ES-I3 (cell line): ENCODE measurements around the gene SYNCRIP.
A peak's percentile ranks its signal among the peaks of the same experiment; 100 is the strongest.
"Not testable (repeated sequence)": the region's sequence is repeated elsewhere in the genome, so short reads cannot be mapped to it uniquely, and the experiment has no call there.

Experiments
- H3K36me3 ChIP-seq: 2 replicates; pipeline ENCODE4 v1.6.1; 2013; ENCODE audit warnings: mild to moderate bottlenecking, low read length, control low read depth, moderate library complexity; ENCODE audit not compliant: insufficient read depth
- H3K4me1 ChIP-seq: 2 replicates; pipeline ENCODE4 v1.6.1; 2013; ENCODE audit warnings: mild to moderate bottlenecking, control low read depth, low read length; ENCODE audit not compliant: insufficient read depth
- H3K9ac ChIP-seq: 2 replicates; pipeline ENCODE4 v1.6.1; 2013; ENCODE audit warnings: low read depth, mild to moderate bottlenecking, low read length, moderate library complexity
- H3K9me3 ChIP-seq: 2 replicates; pipeline ENCODE4 v1.6.1; 2013; ENCODE audit warnings: mild to moderate bottlenecking, low read length, moderate library complexity; ENCODE audit not compliant: control insufficient read depth, insufficient read depth

Gene SYNCRIP

GRCh38 chr6:85593438-85594196, 49.1 kb downstream of the SYNCRIP start, which contains the start of gene SNX14:
Gene SNX14 (minus strand): TSS chr6:85593858. CDS start chr6:85593718, 140 bp downstream.
- Histone ChIP-seq H3K9me3 (no peaks in the 10 kb centered on the region), H3K9ac (peak within 1 kb of the TSS; percentile 81), H3K36me3 (no peaks in the 10 kb centered on the region), H3K4me1 (no peaks in the 10 kb centered on the region)

GRCh38 chr6:85592033-85592432, 50.7 kb downstream of the SYNCRIP start:
- Histone ChIP-seq H3K36me3 (no peaks in the 10 kb centered on the region), H3K4me1 (no peaks in the 10 kb centered on the region), H3K9me3 (no peaks in the 10 kb centered on the region), H3K9ac (no peak overlapping the region)

- no peaks in the 10 kb centered on the region for H3K9me3 ChIP-seq
- H3K4me1 ChIP-seq: no peaks in the 10 kb centered on the region
- H3K36me3 ChIP-seq: no peaks in the 10 kb centered on the region
- no peak overlapping the region for H3K9ac ChIP-seq
Measured at GRCh38 chr6:85591207-85591606, 51.5 kb downstream of the SYNCRIP start.

GRCh38 chr6:85585741-85586140, 56.9 kb downstream of the SYNCRIP start:
- Histone ChIP-seq H3K36me3 (no peaks in the 10 kb centered on the region), H3K9ac (no peak overlapping the region), H3K4me1 (peaks cover 1% of the 10 kb centered on the region; the same call in 1 of the 2 replicates), H3K9me3 (no peaks in the 10 kb centered on the region)

GRCh38 chr6:85582832-85583231, 59.9 kb downstream of the SYNCRIP start:
- H3K9me3 ChIP-seq, H3K36me3 ChIP-seq, H3K9ac ChIP-seq: not testable (repeated sequence)
- H3K4me1 ChIP-seq: peaks cover 12% of the 10 kb centered on the region; the same call in 1 of the 2 replicates

GRCh38 chr6:85581572-85581971, 61.1 kb downstream of the SYNCRIP start:
- Histone ChIP-seq H3K4me1 (peaks cover 12% of the 10 kb centered on the region; the same call in 1 of the 2 replicates), H3K9ac (no peak overlapping the region), H3K9me3 (no peaks in the 10 kb centered on the region), H3K36me3 (no peaks in the 10 kb centered on the region)

GRCh38 chr6:85580878-85581267, 61.8 kb downstream of the SYNCRIP start:
- Histone ChIP-seq H3K36me3 (no peaks in the 10 kb centered on the region), H3K4me1 (peaks cover 12% of the 10 kb centered on the region; the same call in 1 of the 2 replicates), H3K9ac (no peak overlapping the region), H3K9me3 (no peaks in the 10 kb centered on the region)

GRCh38 chr6:85580118-85580877, 62.4 kb downstream of the SYNCRIP start:
- no peaks in the 10 kb centered on the region for H3K9me3 ChIP-seq
- no peak overlapping the region for H3K9ac ChIP-seq
- H3K4me1 ChIP-seq: peaks cover 12% of the 10 kb centered on the region; the same call in 1 of the 2 replicates
- no peaks in the 10 kb centered on the region for H3K36me3 ChIP-seq

GRCh38 chr6:85579581-85579980, 63.1 kb downstream of the SYNCRIP start:
- no peaks in the 10 kb centered on the region for H3K36me3 ChIP-seq
- H3K9me3 ChIP-seq: no peaks in the 10 kb centered on the region
- H3K4me1 ChIP-seq: peaks cover 12% of the 10 kb centered on the region; the same call in 1 of the 2 replicates
- H3K9ac ChIP-seq: no peak overlapping the region

GRCh38 chr6:85576476-85576875, 66.2 kb downstream of the SYNCRIP start:
- Histone ChIP-seq H3K36me3 (no peaks in the 10 kb centered on the region), H3K4me1 (peaks cover 12% of the 10 kb centered on the region; the same call in 1 of the 2 replicates), H3K9ac (no peak overlapping the region), H3K9me3 (no peaks in the 10 kb centered on the region)

- Histone ChIP-seq H3K9me3 (no peaks in the 10 kb centered on the region), H3K4me1 (peaks cover 4% of the 10 kb centered on the region; the same call in 1 of the 2 replicates), H3K36me3 (no peaks in the 10 kb centered on the region), H3K9ac (no peak overlapping the region)
Measured at GRCh38 chr6:85574932-85575598, 67.6 kb downstream of the SYNCRIP start.

GRCh38 chr6:85569323-85569722, 73.4 kb downstream of the SYNCRIP start:
- Histone ChIP-seq H3K36me3 (no peaks in the 10 kb centered on the region), H3K9ac (no peak overlapping the region), H3K9me3 (no peaks in the 10 kb centered on the region), H3K4me1 (no peaks in the 10 kb centered on the region)

GRCh38 chr6:85568411-85568810, 74.3 kb downstream of the SYNCRIP start:
- Histone ChIP-seq H3K4me1 (no peaks in the 10 kb centered on the region), H3K9ac (no peak overlapping the region), H3K36me3 (no peaks in the 10 kb centered on the region), H3K9me3 (no peaks in the 10 kb centered on the region)

- H3K4me1 ChIP-seq: no peaks in the 10 kb centered on the region
- H3K9ac ChIP-seq: no peak overlapping the region
- no peaks in the 10 kb centered on the region for H3K36me3 ChIP-seq
- H3K9me3 ChIP-seq: no peaks in the 10 kb centered on the region
Measured at GRCh38 chr6:85565736-85566135, 77.0 kb downstream of the SYNCRIP start.
